AG10803 (cell line): ENCODE measurements around the gene ABCB11.
"Not testable (repeated sequence)": the region's sequence is repeated elsewhere in the genome, so short reads cannot be mapped to it uniquely, and the experiment has no call there.

ENCODE experiments used
- DNase-seq: peaks from one replicate; pipeline ENCODE4 v3.0.0; 2010; ENCODE audit warnings: low read depth
- H3K4me3 ChIP-seq: 2 replicates; pipeline ENCODE4 v1.5.1; 2011; ENCODE audit warnings: mild to moderate bottlenecking, low read length, control low read depth
- TF ChIP-seq, protein P1 (sequence below): conservative IDR thresholded peaks from 2 replicates; pipeline ENCODE4 v1.5.1; 2011; ENCODE audit warnings: mild to moderate bottlenecking, low read length, control low read depth, inconsistent platforms

The ABCB11 gene

DNA sequence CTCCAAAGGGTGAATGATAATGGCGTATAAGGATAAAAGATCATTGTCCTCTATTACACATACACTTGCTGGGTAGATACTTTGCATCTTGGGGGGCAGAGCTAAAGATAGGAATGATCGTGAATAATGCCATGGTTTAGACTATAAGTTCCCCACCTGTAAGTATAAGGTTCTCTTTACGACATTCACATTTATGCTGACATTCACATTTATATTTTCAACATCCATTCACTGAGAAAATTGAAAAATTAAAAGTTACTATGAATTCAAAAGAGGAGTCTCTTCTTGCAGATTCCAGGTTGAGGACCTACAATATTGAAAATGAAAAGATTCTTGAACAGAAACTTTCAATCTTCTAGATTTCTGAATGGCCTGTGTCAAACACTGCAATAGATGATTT, 138.8 kb downstream of the ABCB11 start:
- TF ChIP-seq, protein P1, sequence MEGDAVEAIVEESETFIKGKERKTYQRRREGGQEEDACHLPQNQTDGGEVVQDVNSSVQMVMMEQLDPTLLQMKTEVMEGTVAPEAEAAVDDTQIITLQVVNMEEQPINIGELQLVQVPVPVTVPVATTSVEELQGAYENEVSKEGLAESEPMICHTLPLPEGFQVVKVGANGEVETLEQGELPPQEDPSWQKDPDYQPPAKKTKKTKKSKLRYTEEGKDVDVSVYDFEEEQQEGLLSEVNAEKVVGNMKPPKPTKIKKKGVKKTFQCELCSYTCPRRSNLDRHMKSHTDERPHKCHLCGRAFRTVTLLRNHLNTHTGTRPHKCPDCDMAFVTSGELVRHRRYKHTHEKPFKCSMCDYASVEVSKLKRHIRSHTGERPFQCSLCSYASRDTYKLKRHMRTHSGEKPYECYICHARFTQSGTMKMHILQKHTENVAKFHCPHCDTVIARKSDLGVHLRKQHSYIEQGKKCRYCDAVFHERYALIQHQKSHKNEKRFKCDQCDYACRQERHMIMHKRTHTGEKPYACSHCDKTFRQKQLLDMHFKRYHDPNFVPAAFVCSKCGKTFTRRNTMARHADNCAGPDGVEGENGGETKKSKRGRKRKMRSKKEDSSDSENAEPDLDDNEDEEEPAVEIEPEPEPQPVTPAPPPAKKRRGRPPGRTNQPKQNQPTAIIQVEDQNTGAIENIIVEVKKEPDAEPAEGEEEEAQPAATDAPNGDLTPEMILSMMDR, result no peak

DNA sequence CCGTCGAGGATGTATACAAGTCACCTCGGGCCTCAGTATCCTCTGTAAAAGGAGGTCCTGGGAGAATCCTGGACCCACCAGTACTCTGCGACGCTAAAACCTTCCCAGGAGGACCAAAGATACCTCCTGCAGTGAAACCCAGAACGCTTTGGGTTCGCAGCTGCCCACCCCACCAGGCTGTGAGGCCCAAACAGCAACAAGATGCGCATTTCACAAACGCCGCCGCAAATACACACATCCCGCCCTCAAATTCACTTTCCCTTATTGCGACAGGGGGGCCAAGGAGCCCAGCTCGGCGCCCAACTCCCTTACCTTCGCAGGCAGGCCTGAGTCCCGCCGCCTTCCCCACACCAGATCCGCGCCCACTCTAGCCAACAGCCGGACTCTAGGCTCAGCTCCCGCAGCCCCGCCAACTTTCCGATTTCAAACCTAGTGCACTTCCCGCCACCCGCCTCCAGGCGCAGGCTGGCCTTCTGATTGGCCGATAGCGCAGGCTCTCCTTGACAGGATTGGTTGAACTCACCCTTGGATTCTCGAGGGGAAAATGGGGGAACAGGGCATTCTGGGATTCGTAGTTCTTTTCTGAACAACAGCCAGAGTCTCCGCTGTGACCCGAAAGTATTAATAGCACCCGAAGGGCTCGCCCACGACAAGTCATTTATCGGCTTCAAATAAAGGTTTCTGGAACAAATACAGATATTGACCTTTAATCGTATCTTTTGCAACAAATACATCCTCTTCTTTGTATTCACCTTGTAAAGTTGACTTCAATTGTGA, 140.9 kb downstream of the ABCB11 start, which contains the start of gene SPC25:
Gene SPC25, minus strand, starts transcription at position 425 of the 777 bp plus-strand sequence. CDS start 911 bp downstream, outside the sequence.
- DNase-seq, result peak; percentile 82
- TF ChIP-seq, protein P1, result no peak

More for the DNA sequence above, 138.8 kb downstream of the ABCB11 start:
- H3K4me3 ChIP-seq, result no peak overlapping the region
- no peak for DNase-seq

DNA sequence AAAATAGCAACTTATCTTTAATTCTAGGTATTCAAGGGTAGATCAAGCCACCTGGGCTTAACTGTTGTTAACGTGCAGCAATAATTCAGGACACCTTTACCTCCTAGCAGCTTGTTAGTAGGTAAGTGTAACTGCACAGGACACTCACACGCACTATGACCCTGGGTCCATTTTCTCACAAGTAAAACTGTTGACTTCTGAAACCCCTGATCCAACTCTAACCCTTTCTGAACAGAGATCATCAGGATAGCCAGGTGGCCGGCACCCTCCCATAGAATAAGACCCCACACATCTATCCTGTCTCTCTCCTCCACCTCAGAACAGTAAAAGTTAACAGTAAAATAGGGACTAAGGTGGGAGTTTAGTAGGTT, 141.5 kb downstream of the ABCB11 start:
- TF ChIP-seq, protein P1, result no peak
- no peak for DNase-seq
- peak overlapping the region; percentile 86 for H3K4me3 ChIP-seq

More for the DNA sequence above, 140.9 kb downstream of the ABCB11 start, which contains the start of gene SPC25:
- peak within 1 kb of the TSS; percentile 86 for H3K4me3 ChIP-seq

DNA sequence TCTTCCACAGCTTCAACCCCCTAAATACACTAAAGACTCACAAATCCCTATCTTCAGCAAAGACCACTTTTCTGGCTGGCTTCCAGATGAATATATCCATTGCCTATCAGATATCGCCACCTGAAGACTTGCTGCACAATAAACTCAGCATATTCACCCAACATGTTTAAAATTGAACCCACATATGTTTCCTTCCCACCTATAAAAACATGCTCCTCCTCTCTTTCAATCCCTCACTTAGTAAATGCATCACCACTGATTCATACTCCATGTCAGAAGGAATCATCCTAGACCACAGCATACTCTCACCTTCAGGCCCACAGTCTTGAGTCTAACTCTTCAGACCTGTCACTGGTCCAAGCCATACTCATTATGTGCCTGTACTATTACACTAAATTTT, 146.1 kb downstream of the ABCB11 start:
- no peak overlapping the region for H3K4me3 ChIP-seq
- DNase-seq, result no peak
- TF ChIP-seq, protein P1, result no peak

DNA sequence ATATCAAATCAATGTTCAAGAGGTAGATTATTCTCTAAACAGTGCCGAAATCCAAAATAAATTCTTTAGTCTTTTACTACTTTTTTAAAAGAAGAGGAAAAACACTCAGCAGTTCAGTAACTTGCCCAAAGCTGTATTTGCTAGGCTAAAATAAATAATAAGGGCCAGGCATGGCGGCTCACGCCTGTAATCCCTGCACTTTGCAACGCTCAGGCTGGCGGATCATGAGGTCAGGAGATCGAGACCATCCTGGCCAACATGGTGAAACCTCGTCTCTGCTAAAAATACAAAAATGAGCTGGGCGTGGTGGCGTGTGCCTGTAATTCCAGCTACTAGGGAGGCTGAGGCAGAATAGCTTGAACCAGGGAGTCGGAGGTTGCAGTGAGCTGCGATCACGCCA, 149.0 kb downstream of the ABCB11 start:
- H3K4me3 ChIP-seq, DNase-seq: not testable (repeated sequence)

DNA sequence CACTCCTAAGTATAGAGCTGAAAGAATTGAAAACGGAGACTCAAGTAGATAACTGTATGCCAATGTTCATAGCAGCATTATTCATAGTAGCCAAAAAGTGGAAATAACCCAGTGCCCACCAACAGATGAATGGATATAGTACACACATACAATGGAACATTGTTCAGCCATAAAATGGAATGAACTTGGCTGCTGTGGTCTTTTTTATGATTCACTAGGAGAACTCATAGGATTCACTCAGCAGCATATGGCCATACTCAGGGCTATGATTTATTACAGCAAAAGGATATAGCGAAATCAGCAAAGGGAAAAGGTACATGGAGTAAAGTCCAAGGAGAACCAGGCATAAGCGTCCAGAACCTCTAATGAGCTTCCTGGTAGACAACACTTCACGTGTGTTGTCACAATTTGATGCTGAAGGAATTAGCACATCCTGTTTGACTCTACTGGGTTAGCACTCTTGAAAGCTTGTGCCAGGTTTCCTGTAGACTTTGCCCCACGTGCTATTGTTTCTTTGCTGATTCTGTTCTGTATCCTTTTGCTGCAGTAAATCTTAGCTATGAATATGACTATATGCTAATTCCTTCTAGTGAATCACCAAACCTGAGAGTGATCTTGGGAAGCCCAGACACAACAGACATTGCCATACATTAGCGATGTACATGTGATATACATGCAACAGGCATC, 156.6 kb downstream of the ABCB11 start:
- TF ChIP-seq, protein P1, result no peak
- DNase-seq, result no peak
- no peak overlapping the region for H3K4me3 ChIP-seq

DNA sequence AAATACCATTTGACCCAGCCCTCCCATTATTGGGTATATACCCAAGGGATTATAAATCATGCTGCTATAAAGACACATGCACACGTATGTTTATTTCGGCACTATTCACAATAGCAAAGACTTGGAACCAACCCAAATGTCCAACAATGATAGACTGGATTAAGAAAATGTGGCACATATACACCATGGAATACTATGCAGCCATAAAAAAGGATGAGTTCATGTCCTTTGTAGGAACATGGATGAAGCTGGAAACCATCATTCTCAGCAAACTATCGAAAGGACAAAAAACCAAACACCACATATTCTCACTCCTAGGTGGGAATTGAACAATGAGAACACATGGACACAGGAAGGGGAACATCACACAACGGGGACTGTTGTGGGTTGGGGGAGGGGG, 160.3 kb downstream of the ABCB11 start:
- not testable (repeated sequence) for DNase-seq, H3K4me3 ChIP-seq
